HG03159 (cell line): Measurements from ENCODE around the gene PTGFRN.
"Not testable (repeated sequence)": the region's sequence is repeated elsewhere in the genome, so short reads cannot be mapped to it uniquely, and the experiment has no call there.

Experiments used
- ATAC-seq: cut with Tn5 transposase; IDR thresholded peaks from one replicate; pipeline ENCODE4 v1.9.1; 2021; ENCODE audit warnings: mild to moderate bottlenecking, moderate library complexity; ENCODE audit not compliant: unreplicated experiment

Gene PTGFRN

DNA sequence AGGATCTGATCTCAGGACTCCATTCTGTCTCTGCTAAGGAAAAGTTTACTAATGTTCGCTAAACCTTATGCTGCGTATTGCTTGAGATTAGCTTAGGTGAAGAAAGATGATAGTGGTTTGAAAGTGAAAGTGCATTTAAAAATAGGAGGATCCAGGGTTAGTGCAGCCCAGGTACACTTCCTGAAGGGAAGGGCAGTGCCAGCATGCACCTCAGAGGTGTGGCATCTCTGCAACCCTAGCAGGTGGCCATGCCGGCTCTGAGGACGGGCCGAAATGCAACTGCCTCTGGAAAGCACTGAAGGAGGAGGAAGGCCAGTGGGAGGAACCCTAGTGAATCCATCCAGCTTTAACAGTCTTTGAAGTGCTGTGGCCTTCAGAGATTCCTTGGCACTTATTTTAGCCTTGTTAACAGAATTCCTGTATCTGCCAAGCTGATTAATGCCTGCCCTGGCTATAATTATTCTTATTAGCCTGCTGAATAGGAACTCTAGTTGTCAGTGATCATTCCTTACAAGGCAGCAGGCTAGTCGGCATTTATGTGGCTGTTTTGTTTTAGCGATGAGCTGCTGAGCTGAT lies 5.5 kb downstream of the PTGFRN start:
- no peak for ATAC-seq

DNA sequence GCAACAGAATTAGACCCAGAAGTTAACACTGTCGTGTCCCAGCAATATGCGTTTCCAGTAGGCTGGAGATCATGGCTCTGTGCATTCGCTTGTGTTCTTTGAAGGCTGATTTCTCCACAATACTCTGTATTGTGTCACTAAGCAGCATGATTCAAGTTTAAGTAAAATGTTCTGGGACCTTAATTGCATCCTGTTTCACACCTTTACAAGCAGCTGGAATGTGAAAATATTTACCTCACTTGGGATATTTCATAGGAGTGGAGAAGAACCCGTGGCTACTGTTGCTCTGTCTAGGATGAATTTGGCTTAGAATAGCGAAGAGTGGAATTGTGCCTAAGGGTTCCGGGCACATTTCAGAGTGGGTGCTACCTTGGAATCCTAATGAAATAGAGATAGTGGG lies 6.3 kb downstream of the PTGFRN start:
- ATAC-seq, result no peak

DNA sequence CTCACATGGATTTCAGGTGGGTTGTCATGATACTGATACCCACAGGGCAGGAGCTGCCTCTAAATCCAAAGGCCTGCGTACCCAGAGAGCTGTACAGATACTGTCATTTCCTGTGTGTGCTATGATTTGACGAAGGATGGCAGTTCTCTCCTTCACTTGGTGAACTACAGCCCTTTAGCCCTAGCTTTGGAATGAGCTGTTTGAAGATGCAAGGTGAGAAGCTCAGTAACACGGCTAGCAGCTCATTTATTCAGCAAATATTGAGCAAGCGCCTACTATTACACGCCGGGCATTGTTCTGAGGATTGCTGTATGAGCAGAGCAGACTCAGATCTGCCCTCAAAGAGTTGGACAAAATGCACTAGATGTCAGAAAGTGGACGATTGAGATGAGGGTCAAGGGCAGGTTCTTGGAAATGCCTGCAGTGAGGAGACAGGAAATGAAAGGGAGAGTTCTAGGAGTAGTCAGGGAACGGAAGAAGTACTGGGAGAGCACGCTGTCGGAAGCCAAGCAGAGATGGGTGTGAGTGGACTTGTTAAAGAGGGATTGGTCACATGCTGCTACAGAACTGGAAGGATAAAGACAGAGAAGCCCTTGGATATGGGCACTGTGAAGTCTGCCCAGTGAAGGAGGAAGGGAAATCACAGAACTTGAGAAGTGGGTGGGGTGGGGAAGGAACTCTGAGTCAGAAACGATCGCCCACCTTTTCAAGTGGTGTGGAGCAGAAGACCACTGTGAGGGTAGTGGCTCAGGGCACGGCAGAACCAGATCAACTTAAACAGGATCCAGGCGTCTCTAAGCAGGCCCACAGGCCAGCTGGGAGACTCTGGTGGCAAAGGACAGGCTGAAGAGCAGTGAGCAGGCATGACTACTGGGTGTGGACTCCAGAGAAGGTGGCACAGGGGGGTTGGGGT lies 7.1 kb downstream of the PTGFRN start:
- ATAC-seq, result no peak

DNA sequence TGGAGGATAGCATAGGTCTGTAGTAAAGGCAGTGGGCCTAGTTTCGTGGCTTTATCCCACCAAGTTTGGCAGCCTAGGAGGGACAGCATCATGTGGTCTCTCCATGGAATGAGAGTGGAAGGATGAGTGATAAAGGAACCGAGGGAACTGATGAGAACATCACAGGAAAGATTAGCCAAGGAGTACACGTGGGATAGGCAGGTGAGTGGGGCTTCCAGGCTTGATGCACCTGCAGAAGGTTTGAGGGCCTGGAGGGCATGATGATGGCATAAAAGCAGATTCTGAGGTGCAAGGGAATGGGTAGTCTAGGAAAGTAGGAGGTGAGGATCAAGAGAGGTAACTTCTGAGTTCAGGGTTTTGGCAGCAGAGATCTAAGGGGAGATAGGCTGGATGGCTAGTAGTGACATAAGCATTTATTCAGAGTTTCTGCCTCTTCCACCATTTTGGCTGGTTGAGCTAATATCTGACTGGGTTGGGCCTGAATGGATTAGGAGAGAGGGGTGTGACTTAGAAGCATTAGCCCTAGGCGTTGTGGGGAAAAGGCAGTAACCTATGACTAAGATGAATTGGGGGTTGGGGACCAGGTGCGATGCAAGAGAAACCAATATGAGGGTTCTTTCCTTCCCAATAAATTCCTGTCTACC lies 9.1 kb downstream of the PTGFRN start:
- ATAC-seq, result no peak

DNA sequence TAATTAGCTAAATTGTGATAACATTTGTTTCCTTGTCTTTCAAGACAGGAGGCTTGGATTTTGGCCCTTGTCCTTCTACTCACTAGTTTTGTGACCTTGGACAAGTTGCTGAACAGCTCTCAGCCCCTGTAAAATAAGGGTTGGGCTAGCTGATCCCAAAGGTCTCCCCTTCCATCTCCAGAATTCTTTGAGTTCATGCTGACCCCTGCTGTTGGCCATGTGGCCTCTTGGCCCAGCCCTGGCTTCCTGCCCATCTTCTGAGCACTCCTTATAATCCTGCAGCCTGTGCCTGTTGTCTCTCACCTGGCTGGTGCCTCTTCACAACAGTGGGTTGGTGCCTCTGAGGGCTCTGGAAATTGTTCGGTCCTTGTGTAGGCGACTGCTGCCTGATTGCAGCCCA lies 10.1 kb downstream of the PTGFRN start:
- no peak for ATAC-seq

DNA sequence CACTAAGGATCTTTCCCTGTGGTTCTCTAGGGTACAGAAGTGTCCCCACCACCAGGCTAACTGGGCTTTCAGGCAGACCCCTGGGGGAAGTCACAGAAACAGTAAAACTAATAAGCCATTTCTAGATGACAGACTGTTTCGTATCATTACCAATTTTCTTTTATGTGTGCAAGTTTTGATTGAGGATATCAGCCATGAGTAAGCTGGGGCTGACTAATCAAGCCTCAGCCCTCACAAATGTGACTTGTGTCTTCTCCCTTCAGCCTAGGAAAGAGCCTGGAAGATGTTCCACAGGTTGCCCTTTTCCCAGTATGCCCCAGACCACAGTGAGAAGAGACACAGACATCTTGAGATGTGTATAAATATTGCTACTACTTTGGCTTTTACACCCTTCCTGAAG lies 10.5 kb downstream of the PTGFRN start:
- ATAC-seq, result no peak

GRCh38 chr1:116921301-116921885 lies 11.7 kb downstream of the PTGFRN start:
- no peak for ATAC-seq

- no peak for ATAC-seq
Measured at GRCh38 chr1:116921937-116922336, 12.2 kb downstream of the PTGFRN start.

- ATAC-seq, result no peak
Measured at GRCh38 chr1:116923421-116923820, 13.7 kb downstream of the PTGFRN start.

- no peak for ATAC-seq
Measured at GRCh38 chr1:116927049-116927798, 17.5 kb downstream of the PTGFRN start.

DNA sequence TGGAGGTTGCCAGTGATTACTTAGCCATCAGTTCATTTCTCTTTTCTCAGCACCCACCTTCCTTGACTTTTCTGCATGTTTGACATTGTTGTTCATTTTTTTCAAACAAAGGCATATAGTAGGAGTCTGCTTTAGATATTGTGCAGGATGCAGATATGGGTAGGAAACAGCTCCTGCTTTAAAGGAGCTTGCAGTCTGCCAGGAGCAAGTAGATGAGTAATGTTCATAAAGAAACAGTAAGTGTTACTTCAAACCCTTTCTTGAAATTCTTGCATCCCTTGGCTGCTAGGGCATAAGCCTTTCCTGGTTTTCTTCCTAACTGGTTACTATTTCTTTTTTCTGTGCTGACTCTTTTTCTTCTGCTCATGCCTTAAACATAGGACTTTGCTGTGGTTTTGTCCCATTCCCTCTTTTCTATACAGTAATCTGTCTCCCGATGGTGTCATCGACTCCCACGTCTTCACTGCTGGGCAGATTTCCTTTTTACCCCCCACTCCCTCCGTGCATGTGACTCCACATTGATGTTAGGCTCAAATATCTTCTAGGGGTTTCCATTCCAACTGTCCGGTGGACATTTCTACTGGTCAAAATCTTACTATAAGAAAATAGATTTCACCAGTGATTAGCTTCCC lies 20.4 kb downstream of the PTGFRN start:
- ATAC-seq, result no peak

DNA sequence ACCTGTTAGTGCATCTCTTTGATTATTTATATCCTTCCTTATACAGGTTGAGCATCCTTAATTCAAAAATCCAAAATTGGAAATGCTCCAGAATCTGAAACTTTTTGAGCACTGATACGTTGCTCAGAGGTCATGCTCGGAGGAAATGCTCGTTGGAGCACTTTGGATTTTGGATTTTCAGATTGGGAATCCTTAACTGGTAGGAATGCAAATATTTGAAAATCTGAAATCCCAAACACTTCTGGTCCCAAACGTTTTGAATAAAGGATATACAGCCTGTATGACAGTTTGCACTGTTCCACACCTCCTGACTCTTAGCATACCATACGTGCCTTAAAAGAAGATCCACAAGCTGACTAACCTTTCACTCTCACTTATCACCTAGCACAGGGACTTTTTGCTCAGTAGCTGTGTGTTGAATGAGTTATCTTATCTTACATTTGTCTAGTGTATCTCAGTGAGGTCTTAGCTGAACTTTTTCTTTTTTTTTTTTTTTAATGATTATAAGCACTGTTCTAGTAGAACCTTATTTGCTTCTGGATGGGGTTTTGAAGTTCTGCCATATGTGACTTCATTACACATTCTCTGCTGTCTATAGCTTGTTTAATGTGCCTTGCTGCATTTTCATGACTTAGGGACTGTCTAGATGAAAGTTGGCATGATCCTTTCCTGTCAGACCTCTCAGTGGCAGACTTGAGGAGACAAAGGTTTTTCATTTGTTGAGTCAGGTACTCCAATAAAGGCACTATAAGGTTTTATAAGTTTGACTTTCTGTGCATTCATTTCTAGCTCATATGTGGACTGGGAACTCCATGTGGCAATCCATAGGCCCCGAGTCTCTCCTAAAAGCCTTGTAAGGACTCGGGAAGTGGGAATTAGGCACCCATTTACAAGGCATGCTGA lies 21.6 kb downstream of the PTGFRN start:
- no peak for ATAC-seq

DNA sequence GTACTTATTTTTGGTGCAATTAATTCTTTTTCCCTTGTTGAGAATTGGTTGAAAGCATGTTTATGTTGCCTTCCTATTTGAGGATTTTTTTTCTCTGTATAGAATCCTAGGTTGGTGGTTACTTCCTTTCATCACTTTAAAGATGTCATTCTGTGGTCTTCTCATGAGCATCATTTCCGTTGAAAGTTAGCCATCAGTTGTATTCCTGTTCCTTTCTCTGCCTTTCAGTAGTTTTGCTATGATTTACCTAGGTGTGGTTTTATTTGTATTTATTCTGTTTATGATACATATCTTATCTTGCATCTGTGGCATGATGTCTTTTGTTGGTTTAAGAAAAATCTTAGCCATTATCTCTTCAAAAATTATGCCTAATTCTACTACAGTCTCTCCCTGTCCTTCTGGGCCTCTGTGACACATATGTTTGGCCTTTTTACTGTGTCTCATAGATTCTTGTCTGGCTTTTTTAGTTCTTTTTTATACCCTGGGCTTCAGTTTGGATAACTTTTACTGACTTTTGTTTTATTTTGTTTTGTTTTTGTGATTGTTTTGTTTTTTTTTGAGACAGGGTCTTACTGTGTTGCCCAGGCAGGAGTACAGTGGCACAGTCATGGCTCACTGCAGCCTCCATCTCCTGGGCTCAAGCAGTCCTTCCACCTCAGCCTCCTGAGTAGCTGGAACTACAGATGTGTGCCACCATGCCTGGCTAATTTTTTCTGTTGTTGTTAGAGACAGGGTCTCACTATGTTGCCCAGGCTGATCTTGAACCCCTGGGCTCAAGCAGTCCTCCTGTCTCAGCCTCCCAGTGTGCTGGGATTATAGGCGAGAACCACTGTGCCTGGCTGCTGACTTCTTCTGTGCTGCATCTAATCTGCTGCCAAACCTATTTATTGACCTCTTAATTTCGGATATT lies 24.1 kb downstream of the PTGFRN start:
- no peak for ATAC-seq

DNA sequence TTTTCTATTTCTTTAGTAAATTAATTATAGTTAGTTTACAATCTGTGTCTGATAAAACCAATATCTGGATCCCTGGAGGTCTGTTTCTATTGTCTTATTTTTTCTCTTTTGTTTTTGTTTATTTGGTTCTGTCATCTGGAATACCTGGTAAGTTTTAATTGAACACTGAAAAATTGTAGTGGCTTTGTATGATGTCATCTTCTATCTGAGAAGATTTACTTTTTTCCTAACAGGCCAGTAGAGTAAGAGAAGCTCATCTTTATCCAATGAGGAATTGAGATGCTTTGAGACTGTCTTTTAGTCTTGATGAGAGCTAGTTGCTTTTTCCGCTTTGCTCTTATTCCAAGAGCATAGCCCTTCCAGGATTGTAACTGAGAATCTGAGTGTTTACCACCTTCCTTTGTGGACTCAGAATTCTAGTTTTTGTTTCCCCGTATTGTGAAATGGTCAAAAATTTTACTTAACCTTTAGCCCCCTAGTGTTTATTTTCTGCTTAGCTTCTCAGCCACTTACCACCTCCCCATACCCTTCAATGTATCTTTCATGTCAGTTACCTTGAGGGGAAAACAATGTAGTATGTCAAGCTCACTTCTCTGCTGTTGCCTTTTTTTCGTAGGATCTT lies 25.0 kb downstream of the PTGFRN start:
- ATAC-seq, result no peak

- no peak for ATAC-seq
Measured at GRCh38 chr1:116938216-116938615, 28.5 kb downstream of the PTGFRN start.

- not testable (repeated sequence) for ATAC-seq
Measured at GRCh38 chr1:116939780-116940543, 30.2 kb downstream of the PTGFRN start.
